ENCODE results near the gene GRB10.

DNA sequence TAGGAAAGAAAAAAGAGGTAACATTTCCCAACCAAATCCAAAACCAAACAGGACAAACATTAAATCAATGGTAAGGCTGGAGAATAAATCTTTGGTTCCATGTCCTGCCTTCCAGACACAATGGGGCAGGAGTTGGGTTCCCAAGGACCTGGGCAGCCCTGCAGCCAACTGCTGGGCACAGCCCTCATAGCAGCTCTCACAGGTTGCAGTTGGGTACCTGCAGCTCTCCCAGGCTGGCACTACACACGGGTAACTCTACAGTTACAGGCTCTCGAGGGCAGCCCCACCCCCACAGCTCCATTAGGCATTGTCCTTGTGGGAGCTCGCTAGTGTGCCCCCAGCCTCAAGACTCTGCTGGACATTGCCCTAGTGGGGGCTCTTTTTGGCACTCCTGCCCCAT is 7.5 kb downstream of the GRB10 start:
- TF ChIP-seq, protein P1, sequence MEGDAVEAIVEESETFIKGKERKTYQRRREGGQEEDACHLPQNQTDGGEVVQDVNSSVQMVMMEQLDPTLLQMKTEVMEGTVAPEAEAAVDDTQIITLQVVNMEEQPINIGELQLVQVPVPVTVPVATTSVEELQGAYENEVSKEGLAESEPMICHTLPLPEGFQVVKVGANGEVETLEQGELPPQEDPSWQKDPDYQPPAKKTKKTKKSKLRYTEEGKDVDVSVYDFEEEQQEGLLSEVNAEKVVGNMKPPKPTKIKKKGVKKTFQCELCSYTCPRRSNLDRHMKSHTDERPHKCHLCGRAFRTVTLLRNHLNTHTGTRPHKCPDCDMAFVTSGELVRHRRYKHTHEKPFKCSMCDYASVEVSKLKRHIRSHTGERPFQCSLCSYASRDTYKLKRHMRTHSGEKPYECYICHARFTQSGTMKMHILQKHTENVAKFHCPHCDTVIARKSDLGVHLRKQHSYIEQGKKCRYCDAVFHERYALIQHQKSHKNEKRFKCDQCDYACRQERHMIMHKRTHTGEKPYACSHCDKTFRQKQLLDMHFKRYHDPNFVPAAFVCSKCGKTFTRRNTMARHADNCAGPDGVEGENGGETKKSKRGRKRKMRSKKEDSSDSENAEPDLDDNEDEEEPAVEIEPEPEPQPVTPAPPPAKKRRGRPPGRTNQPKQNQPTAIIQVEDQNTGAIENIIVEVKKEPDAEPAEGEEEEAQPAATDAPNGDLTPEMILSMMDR (IDR thresholded peaks at IDR 0.05), result no peak
- TF ChIP-seq POLR2A (IDR thresholded peaks at IDR 0.05), result no peak

Data from Peyer's patch (tissue), 4 donors.